PFSK-1 (cell line): ENCODE measurements around the gene CLCN1.

Experiments
- POLR2AphosphoS5 ChIP-seq: IDR thresholded peaks from 2 replicates; pipeline ENCODE4 v1.6.1; 2012; ENCODE audit warnings: low read depth, mild to moderate bottlenecking, control low read depth, low read length, moderate library complexity
- REST ChIP-seq, 2 experiments: IDR thresholded peaks; 2 replicates each; pipeline versions ENCODE4 v1.6.1 to v1.8.0; 2011 to 2012; ENCODE audit warnings: low read depth in 2 of 2, low read length in 2 of 2, control low read depth in 1 of 2, inconsistent platforms in 1 of 2, mild to moderate bottlenecking in 1 of 2, moderate library complexity in 1 of 2; ENCODE audit not compliant: insufficient read depth in 1 of 2

- TF ChIP-seq REST (IDR thresholded peaks at IDR 0.05; ENCODE audit: insufficient read depth in 1 of 2, low read depth in 2 of 2, low read length in 2 of 2) (no peak), POLR2AphosphoS5 (no peak)
Measured at GRCh38 chr7:143363016-143363937, 47.4 kb downstream of the CLCN1 start.
